Ishikawa (cell line): ENCODE results near the gene EAF2.

Experiments used
- REST ChIP-seq: IDR thresholded peaks from 2 replicates; pipeline ENCODE4 v1.6.1; 2012; ENCODE audit warnings: low read depth, mild to moderate bottlenecking
- TF ChIP-seq, protein P1 (sequence below): IDR thresholded peaks from 2 replicates; pipeline ENCODE4 v1.6.1; 2012

GRCh38 chr3:121863801-121864200, 28.8 kb downstream of the EAF2 start:
- TF ChIP-seq REST, result no peak
- TF ChIP-seq, protein P1, sequence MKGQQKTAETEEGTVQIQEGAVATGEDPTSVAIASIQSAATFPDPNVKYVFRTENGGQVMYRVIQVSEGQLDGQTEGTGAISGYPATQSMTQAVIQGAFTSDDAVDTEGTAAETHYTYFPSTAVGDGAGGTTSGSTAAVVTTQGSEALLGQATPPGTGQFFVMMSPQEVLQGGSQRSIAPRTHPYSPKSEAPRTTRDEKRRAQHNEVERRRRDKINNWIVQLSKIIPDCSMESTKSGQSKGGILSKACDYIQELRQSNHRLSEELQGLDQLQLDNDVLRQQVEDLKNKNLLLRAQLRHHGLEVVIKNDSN, result no peak
